GM23338 (cell line): ENCODE measurements around the gene RAX.

Experiments
- CREB1 ChIP-seq: fragments of 250-450 bp; sonication (Bioruptor Pico); IDR thresholded peaks from 2 replicates; pipeline ENCODE4 v1.5.0; 2020; ENCODE audit warnings: low read depth, mild to moderate bottlenecking, moderate library complexity
- EZH2 ChIP-seq: fragments of 200-600 bp; sonication (generic); IDR thresholded peaks from one replicate; pipeline ENCODE4 v1.8.0; 2017; ENCODE audit warnings: antibody characterized with exemption, mild to moderate bottlenecking, low read depth; ENCODE audit not compliant: unreplicated experiment
- EZH2phosphoT487 ChIP-seq: fragments of 200-600 bp; sonication (generic); IDR thresholded peaks from one replicate; pipeline ENCODE4 v1.8.1; 2018; ENCODE audit warnings: antibody characterized with exemption; ENCODE audit not compliant: unreplicated experiment
- JUNB ChIP-seq: IDR thresholded peaks from one replicate; pipeline ENCODE4 v1.6.1; 2016; ENCODE audit warnings: antibody characterized with exemption; ENCODE audit not compliant: unreplicated experiment
- POLR2AphosphoS5 ChIP-seq: IDR thresholded peaks from 2 replicates; pipeline ENCODE4 v1.6.1; 2016; ENCODE audit warnings: antibody characterized with exemption, low read depth
- TF ChIP-seq, protein P1 (sequence below), 2 experiments: fragments of 200-600 bp in 1 of 2; sonication (generic) in 1 of 2; conservative IDR thresholded peaks; 2 replicates each; pipeline versions ENCODE4 v1.5.1 to v1.6.1; 2016 to 2017; ENCODE audit warnings: antibody characterized with exemption in 2 of 2, low read depth in 2 of 2, mild to moderate bottlenecking in 2 of 2, moderate library complexity in 1 of 2

DNA sequence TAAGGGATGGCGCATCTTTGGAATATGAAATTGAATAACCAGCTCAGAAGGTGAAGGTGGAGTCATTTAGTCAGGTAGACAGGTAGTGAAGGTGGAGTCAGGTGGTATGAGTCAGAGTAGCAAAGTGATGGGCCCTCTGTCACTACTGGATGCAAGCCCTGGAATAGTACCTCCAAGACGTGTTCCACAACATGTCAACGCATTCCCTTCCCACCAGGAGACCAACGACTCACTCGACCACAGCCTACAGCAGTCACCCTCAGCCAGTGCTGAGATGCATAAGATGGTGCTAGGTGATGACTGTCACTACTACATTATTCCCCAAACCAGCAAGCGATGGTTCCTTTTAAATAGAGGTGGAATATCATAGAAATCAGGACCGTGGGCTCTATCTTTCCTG, 38.4 kb upstream of the RAX start:
- no peak for TF ChIP-seq CREB1 (CRISPR knock-in tag)
- TF ChIP-seq, protein P1, sequence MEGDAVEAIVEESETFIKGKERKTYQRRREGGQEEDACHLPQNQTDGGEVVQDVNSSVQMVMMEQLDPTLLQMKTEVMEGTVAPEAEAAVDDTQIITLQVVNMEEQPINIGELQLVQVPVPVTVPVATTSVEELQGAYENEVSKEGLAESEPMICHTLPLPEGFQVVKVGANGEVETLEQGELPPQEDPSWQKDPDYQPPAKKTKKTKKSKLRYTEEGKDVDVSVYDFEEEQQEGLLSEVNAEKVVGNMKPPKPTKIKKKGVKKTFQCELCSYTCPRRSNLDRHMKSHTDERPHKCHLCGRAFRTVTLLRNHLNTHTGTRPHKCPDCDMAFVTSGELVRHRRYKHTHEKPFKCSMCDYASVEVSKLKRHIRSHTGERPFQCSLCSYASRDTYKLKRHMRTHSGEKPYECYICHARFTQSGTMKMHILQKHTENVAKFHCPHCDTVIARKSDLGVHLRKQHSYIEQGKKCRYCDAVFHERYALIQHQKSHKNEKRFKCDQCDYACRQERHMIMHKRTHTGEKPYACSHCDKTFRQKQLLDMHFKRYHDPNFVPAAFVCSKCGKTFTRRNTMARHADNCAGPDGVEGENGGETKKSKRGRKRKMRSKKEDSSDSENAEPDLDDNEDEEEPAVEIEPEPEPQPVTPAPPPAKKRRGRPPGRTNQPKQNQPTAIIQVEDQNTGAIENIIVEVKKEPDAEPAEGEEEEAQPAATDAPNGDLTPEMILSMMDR (conservative IDR thresholded peaks at IDR 0.05; ENCODE audit: low read depth in 2 of 2) = no peak
- no peak for TF ChIP-seq EZH2
- TF ChIP-seq POLR2AphosphoS5 = no peak
- TF ChIP-seq EZH2phosphoT487 = no peak
- TF ChIP-seq JUNB = no peak
